PC-3 (cell line): Measurements from ENCODE around the gene CPB2. TPM values are rescaled to one million over a fixed set of nuclear protein-coding genes. Genes with fewer than 3 reads are reported as not detected.

ENCODE experiments used
- ATAC-seq: fragments of 200-7000 bp; cut with Tn5 transposase; 2 replicates; pipeline ENCODE4 v1.9.1; 2020; ENCODE audit warnings: mild to moderate bottlenecking, moderate library complexity
- Bru-seq: library from RNA; stranded (reverse); fragments of 400-500 nt; gene quantifications from one replicate; lab custom pipeline; 2021; lab: Mats Ljungman, UMichigan
- BruChase-seq, 2 experiments: library from RNA; stranded (reverse); fragments of 400-500 nt; gene quantifications; one replicate each; lab custom pipeline; 2021; lab: Mats Ljungman, UMichigan
- BruUV-seq: library from RNA; stranded (reverse); fragments of 400-500 nt; replicated peaks from 2 replicates; lab custom pipeline; 2021; lab: Mats Ljungman, UMichigan
- CTCF ChIA-PET: fragments of 300-600 bp; sonication (Branson Sonifier 250); formaldehyde crosslinking; loops from one replicate; lab custom pipeline; 2022; ENCODE audit warnings: antibody characterized with exemption; lab: Charles Lee
- POLR2A ChIA-PET: fragments of 300-600 bp; sonication (Branson Sonifier 250); formaldehyde crosslinking; loops from one replicate; lab custom pipeline; 2022; ENCODE audit warnings: antibody characterized with exemption; ENCODE audit not compliant: unreplicated experiment; lab: Charles Lee
- DNase-seq: peaks from one replicate; pipeline ENCODE4 v3.0.0-alpha.2; 2015
- H2AFZ ChIP-seq: fragments of 300-600 bp; sonication (generic); 2 replicates; pipeline ENCODE4 v1.6.0; 2016; ENCODE audit warnings: antibody characterized with exemption, low read length
- H3F3A ChIP-seq: fragments of 300-600 bp; sonication (generic); one replicate; pipeline ENCODE4 v1.6.0; 2017; ENCODE audit warnings: antibody characterized with exemption, low read length, control low read depth, mild to moderate bottlenecking; ENCODE audit not compliant: unreplicated experiment
- H3K27ac ChIP-seq: fragments of 300-600 bp; sonication (generic); 2 replicates; pipeline ENCODE4 v1.5.1; 2016; ENCODE audit warnings: mild to moderate bottlenecking, low read length
- H3K27me3 ChIP-seq: fragments of 300-600 bp; sonication (generic); 2 replicates; pipeline ENCODE4 v1.6.1; 2016; ENCODE audit warnings: low read length, mixed read lengths
- H3K36me3 ChIP-seq: fragments of 300-600 bp; sonication (generic); 2 replicates; pipeline ENCODE4 v1.6.1; 2016; ENCODE audit warnings: low read depth, mixed run types, low read length, mixed read lengths
- H3K4me1 ChIP-seq: fragments of 300-600 bp; sonication (generic); 2 replicates; pipeline ENCODE4 v1.5.1; 2016; ENCODE audit warnings: low read length; ENCODE audit not compliant: insufficient read depth
- H3K4me2 ChIP-seq: fragments of 300-600 bp; sonication (generic); 2 replicates; pipeline ENCODE4 v1.6.0; 2016; ENCODE audit warnings: low read length
- H3K4me3 ChIP-seq: fragments of 300-600 bp; sonication (generic); 2 replicates; pipeline ENCODE4 v1.5.1; 2016; ENCODE audit warnings: mild to moderate bottlenecking, low read length, mixed read lengths
- H3K79me2 ChIP-seq: fragments of 300-600 bp; sonication (generic); 2 replicates; pipeline ENCODE4 v1.6.1; 2017; ENCODE audit warnings: low read length, mixed read lengths
- H3K9ac ChIP-seq: fragments of 300-600 bp; sonication (generic); 2 replicates; pipeline ENCODE4 v1.6.0; 2016; ENCODE audit warnings: mild to moderate bottlenecking, low read length
- H3K9me2 ChIP-seq: fragments of 300-600 bp; sonication (generic); replicated peaks from 2 replicates; pipeline ENCODE4 v1.6.1; 2016; ENCODE audit warnings: mixed run types, low read length, mixed read lengths
- H3K9me3 ChIP-seq: fragments of 300-600 bp; sonication (generic); 2 replicates; pipeline ENCODE4 v1.6.1; 2016; ENCODE audit warnings: low read length, mixed read lengths
- H4K20me1 ChIP-seq: fragments of 300-600 bp; sonication (generic); 2 replicates; pipeline ENCODE4 v1.6.1; 2016; ENCODE audit warnings: low read length, mixed read lengths
- CTCF ChIP-seq: fragments of 300-600 bp; sonication (generic); conservative IDR thresholded peaks from 2 replicates; pipeline ENCODE4 v1.5.1; 2017; ENCODE audit warnings: antibody characterized with exemption, low read depth, mild to moderate bottlenecking, low read length
- EZH2 ChIP-seq: fragments of 300-600 bp; sonication (generic); IDR thresholded peaks from one replicate; pipeline ENCODE4 v1.6.1; 2017; ENCODE audit warnings: antibody characterized with exemption, mild to moderate bottlenecking, low read length; ENCODE audit not compliant: unreplicated experiment
- EZH2phosphoT487 ChIP-seq: fragments of 300-600 bp; sonication (generic); IDR thresholded peaks from 2 replicates; pipeline ENCODE4 v1.6.1; 2018; ENCODE audit warnings: mild to moderate bottlenecking, antibody characterized with exemption, low read length, borderline replicate concordance
- intact Hi-C: fragments of 100-400 bp; cut with micrococcal nuclease; formaldehyde crosslinking; loops from 2 replicates; pipeline ENCODE4 v1.9.0; 2023
- long read RNA-seq: library from polyadenylated mRNA; unstranded; transcript quantifications from one replicate; pipeline ENCODE4 v2.0.0, GENCODE V29; 2021; ENCODE audit not compliant: unreplicated experiment
- total RNA-seq: library from RNA; depleted of rRNA; stranded (reverse); fragments of >200 nt; gene quantifications from 2 replicates; pipeline ENCODE4 v1.2.3, GENCODE V29; 2014; rRNA removed

CPB2 gene
- not detected in 2 replicates for total RNA-seq
- percentile 7 among the genes with signal in this experiment for Bru-seq, nascent RNA
- BruChase-seq, experiment 1, labeled RNA remaining after a 6-hour chase = percentile 14 among the genes with signal in this experiment
- BruChase-seq, experiment 2, labeled RNA remaining after a 2-hour chase = percentile 15 among the genes with signal in this experiment
- long read RNA-seq = 0 reads

- Histone ChIP-seq H3K9me2 (no peaks in the 10 kb centered on the region), H3K27me3 (peaks cover 4% of the 10 kb centered on the region; the same call in 1 of the 2 replicates), H3K4me1 (no peaks in the 10 kb centered on the region), H3K79me2 (no peaks in the 10 kb centered on the region), H3F3A (no peaks in the 10 kb centered on the region), H3K9me3 (no peaks in the 10 kb centered on the region), H3K9ac (no peak within 1 kb of the TSS), H3K4me2 (no peak within 1 kb of the TSS), H3K27ac (no peak within 1 kb of the TSS), H4K20me1 (no peaks in the 10 kb centered on the region), H3K4me3 (no peak within 1 kb of the TSS), H2AFZ (no peak within 1 kb of the TSS), H3K36me3 (no peaks in the 10 kb centered on the region)
- TF ChIP-seq EZH2 = no peak
- ChIA-PET POLR2A (interaction anchor here (0.6 kb wide), 1 partner anchor 1196 kb away, joined by 3 read pairs; no protein-coding TSS in a partner anchor), CTCF (no interaction called here)
- ATAC-seq (no peak), DNase-seq (no peak)
- no TSS peak for BruUV-seq
- intact Hi-C loops = no loop called here
Observed at GRCh38 chr13:46104868-46105267, at the start of gene CPB2. Gene CPB2 (minus strand): TSS chr13:46105033. CDS start chr13:46105009, 24 bp downstream.

- Histone ChIP-seq H3K4me2 (no peak overlapping the region), H3K9ac (no peak overlapping the region), H3F3A (no peaks in the 10 kb centered on the region), H4K20me1 (no peaks in the 10 kb centered on the region), H3K9me3 (no peaks in the 10 kb centered on the region), H3K9me2 (no peaks in the 10 kb centered on the region), H2AFZ (no peak overlapping the region), H3K36me3 (peaks cover 54% of the 10 kb centered on the region), H3K4me1 (peaks cover 10% of the 10 kb centered on the region; the same call in 1 of the 2 replicates), H3K27ac (no peak overlapping the region), H3K27me3 (no peaks in the 10 kb centered on the region), H3K79me2 (no peaks in the 10 kb centered on the region), H3K4me3 (no peak overlapping the region)
- CTCF ChIA-PET = no interaction called here
- BruUV-seq = no TSS peak
- ATAC-seq = no peak
- intact Hi-C loops = no loop called here
- TF ChIP-seq EZH2 (no peak), EZH2phosphoT487 (no peak), CTCF (no peak)
- DNase-seq = no peak
- POLR2A ChIA-PET = no interaction called here
Observed at GRCh38 chr13:46154136-46154801, 49.4 kb upstream of the CPB2 start.

- Histone ChIP-seq H3K9ac (no peak overlapping the region), H2AFZ (no peak overlapping the region), H3K27ac (no peak overlapping the region), H3K4me3 (no peak overlapping the region), H3K27me3 (no peaks in the 10 kb centered on the region), H3K4me2 (no peak overlapping the region), H4K20me1 (no peaks in the 10 kb centered on the region), H3F3A (no peaks in the 10 kb centered on the region), H3K9me3 (no peaks in the 10 kb centered on the region), H3K36me3 (peaks cover 48% of the 10 kb centered on the region), H3K9me2 (no peaks in the 10 kb centered on the region), H3K79me2 (no peaks in the 10 kb centered on the region), H3K4me1 (peaks cover 10% of the 10 kb centered on the region; the same call in 1 of the 2 replicates)
- DNase-seq (no peak), ATAC-seq (no peak)
- POLR2A ChIA-PET = no interaction called here
- intact Hi-C loops = no loop called here
- CTCF ChIA-PET = no interaction called here
- TF ChIP-seq EZH2 (no peak), CTCF (no peak), EZH2phosphoT487 (no peak)
- BruUV-seq = no TSS peak
Observed at GRCh38 chr13:46152627-46153328, 47.9 kb upstream of the CPB2 start.
